Endothelial cell of umbilical vein (primary cell): ENCODE results near the gene DAPK2. TPM values are rescaled to one million over a fixed set of nuclear protein-coding genes. Genes with fewer than 3 reads are reported as not detected.

Source experiments
- BruUV-seq: library from RNA; stranded (reverse); fragments of 400-500 nt; replicated peaks from 2 replicates; lab custom pipeline; 2021; lab: Mats Ljungman, UMichigan
- CTCF ChIA-PET: fragments of 300-600, 350-600 bp; sonication (Branson Sonifier 250); formaldehyde crosslinking; loops from one replicate; lab custom pipeline; 2021; ENCODE audit warnings: antibody characterized with exemption, inconsistent platforms; lab: Charles Lee
- POLR2A ChIA-PET: fragments of 300-600, 350-600 bp; sonication (Branson Sonifier 250); formaldehyde crosslinking; loops from one replicate; lab custom pipeline; 2021; ENCODE audit warnings: antibody characterized with exemption, inconsistent platforms; lab: Charles Lee
- DNase-seq: peaks from one replicate; pipeline ENCODE4 v3.0.0-alpha.2; 2011; ENCODE audit warnings: low read depth, low spot score
- FAIRE-seq: peaks from 2 replicates; lab custom pipeline; 2011; peaks lifted over from hg19 to GRCh38; lab: Jason Lieb, UNC
- H2AFZ ChIP-seq: 2 replicates; pipeline ENCODE4 v1.6.0; 2012; ENCODE audit warnings: low read depth, low read length, control low read depth, inconsistent platforms
- H3K27ac ChIP-seq: 2 replicates; pipeline ENCODE4 v1.5.1; 2011; ENCODE audit warnings: low read depth, mild to moderate bottlenecking, control low read depth, low read length, moderate library complexity; ENCODE audit not compliant: insufficient read depth
- H3K27me3 ChIP-seq, 2 experiments: 2 replicates each; pipeline versions ENCODE4 v1.6.0 to v1.6.1; 2011; ENCODE audit warnings: low read length in 2 of 2, mixed read lengths in 1 of 2; ENCODE audit not compliant: control insufficient read depth in 2 of 2, insufficient read depth in 2 of 2
- H3K36me3 ChIP-seq, 2 experiments: 2 replicates in 1 of 2; 3 replicates in 1 of 2; pipeline ENCODE4 v1.5.1; 2011; ENCODE audit warnings: low read length in 2 of 2, mild to moderate bottlenecking in 1 of 2, moderate library complexity in 1 of 2; ENCODE audit not compliant: control insufficient read depth in 2 of 2, insufficient read depth in 2 of 2; ENCODE audit errors: extremely low read depth in 1 of 2
- H3K4me1 ChIP-seq: 3 replicates; pipeline ENCODE4 v1.5.1; 2011; ENCODE audit warnings: mild to moderate bottlenecking, low read length; ENCODE audit not compliant: control insufficient read depth, insufficient read depth; ENCODE audit errors: extremely low read depth
- H3K4me2 ChIP-seq: 2 replicates; pipeline ENCODE4 v1.6.1; 2011; ENCODE audit warnings: low read length, control low read depth, mixed read lengths; ENCODE audit not compliant: insufficient read depth
- H3K4me3 ChIP-seq, 3 experiments: fragments of 200-600 bp in 1 of 3; sonication (generic), shearing (Covaris generic) in 1 of 3; replicated peaks in 1 of 3; 2 replicates each; pipeline ENCODE4 v1.5.1; 2011 to 2016; ENCODE audit warnings: control low read depth in 3 of 3, low read length in 3 of 3, mild to moderate bottlenecking in 2 of 3, inconsistent platforms in 1 of 3, low read depth in 1 of 3, moderate library complexity in 1 of 3; ENCODE audit not compliant: insufficient read depth in 1 of 3
- H3K79me2 ChIP-seq: 2 replicates; pipeline ENCODE4 v1.6.0; 2012; ENCODE audit warnings: low read length, inconsistent platforms; ENCODE audit not compliant: control insufficient read depth, insufficient read depth
- H3K9ac ChIP-seq: replicated peaks from 2 replicates; pipeline ENCODE3; 2011; ENCODE audit warnings: low read length, control low read depth; ENCODE audit not compliant: insufficient read depth; ENCODE audit errors: extremely low read depth
- H3K9me1 ChIP-seq: replicated peaks from 3 replicates; pipeline ENCODE4 v1.6.0; 2011; ENCODE audit warnings: mild to moderate bottlenecking, low read length; ENCODE audit not compliant: control insufficient read depth, insufficient read depth; ENCODE audit errors: extremely low read depth
- H3K9me3 ChIP-seq: replicated peaks from 2 replicates; pipeline ENCODE4 v1.5.1; 2012; ENCODE audit warnings: low read length, inconsistent platforms; ENCODE audit not compliant: control insufficient read depth, insufficient read depth
- H4K20me1 ChIP-seq: replicated peaks from 2 replicates; pipeline ENCODE3; 2011; ENCODE audit warnings: mild to moderate bottlenecking, low read length; ENCODE audit not compliant: control insufficient read depth, insufficient read depth; ENCODE audit errors: extremely low read depth
- EZH2 ChIP-seq: IDR thresholded peaks from 2 replicates; pipeline ENCODE4 v1.6.1; 2012; ENCODE audit warnings: borderline replicate concordance, low read depth, mild to moderate bottlenecking, moderate library complexity, low read length, inconsistent platforms; ENCODE audit not compliant: severe bottlenecking
- FOS ChIP-seq: IDR thresholded peaks from 2 replicates; pipeline ENCODE4 v1.6.1; 2011; ENCODE audit warnings: mild to moderate bottlenecking, low read length, moderate library complexity, borderline replicate concordance; ENCODE audit not compliant: insufficient read depth
- GATA2 ChIP-seq: IDR thresholded peaks from 2 replicates; pipeline ENCODE4 v1.7.0; 2011; ENCODE audit warnings: low read depth, mild to moderate bottlenecking, moderate library complexity, mixed read lengths, low read length; ENCODE audit not compliant: insufficient read length, insufficient read depth
- JUN ChIP-seq: IDR thresholded peaks from 2 replicates; pipeline ENCODE4 v1.6.1; 2011; ENCODE audit warnings: borderline replicate concordance, low read depth; ENCODE audit not compliant: insufficient read length, insufficient read depth
- MYC ChIP-seq: IDR thresholded peaks from one replicate; pipeline ENCODE4 v1.6.1; 2011; ENCODE audit warnings: mild to moderate bottlenecking, low read depth, low read length
- POLR2A ChIP-seq: IDR thresholded peaks from 2 replicates; pipeline ENCODE4 v1.6.1; 2012; ENCODE audit warnings: low read depth, mild to moderate bottlenecking, control low read depth, low read length
- POLR2AphosphoS5 ChIP-seq: IDR thresholded peaks from 2 replicates; pipeline ENCODE4 v1.6.1; 2012; ENCODE audit warnings: low read depth, mild to moderate bottlenecking, control low read depth, low read length, moderate library complexity; ENCODE audit not compliant: insufficient read depth
- dilution Hi-C: fragments of 300-500 bp; cut with MboI; formaldehyde crosslinking; loops from one replicate; pipeline ENCODE4 v1.15.0; 2019; ENCODE audit warnings: low sequenced_read_pairs; ENCODE audit not compliant: extremely low pct_ligation_motif_present
- intact Hi-C: fragments of 100-400 bp; cut with micrococcal nuclease; formaldehyde crosslinking; loops from one replicate; pipeline ENCODE4 v1.10.0; 2022
- polyA plus RNA-seq, 4 experiments: library from polyadenylated mRNA; depleted of rRNA in 3 of 4; stranded (reverse) in 3 of 4; unstranded in 1 of 4; fragments of >200 nt; gene quantifications; 2 replicates each; pipeline versions ENCODE4 v1.2.1 to v1.2.3, GENCODE V29; 2011 to 2012; ENCODE audit warnings: missing spikeins in 1 of 4
- total RNA-seq: library from RNA; stranded (reverse); gene quantifications from 2 replicates; pipeline ENCODE4 v1.2.3, GENCODE V29; 2021
- TF ChIP-seq, protein P1 (sequence below): IDR thresholded peaks from 2 replicates; pipeline ENCODE4 v1.6.1; 2011; ENCODE audit not compliant: insufficient read depth, insufficient read length
- TF ChIP-seq, protein P2 (sequence below), 2 donors: IDR thresholded peaks; 1 replicate in 1 of 2; 2 replicates in 1 of 2; pipeline ENCODE4 v1.5.1; 2011; ENCODE audit warnings: low read length in 2 of 2, mild to moderate bottlenecking in 2 of 2, moderate library complexity in 2 of 2, control low read depth in 1 of 2, inconsistent platforms in 1 of 2, low read depth in 1 of 2; ENCODE audit not compliant: insufficient read depth in 1 of 2; ENCODE audit errors: extremely low read depth in 1 of 2

DAPK2 gene
- total and polyA plus RNA-seq, 2 donors (not counting 3 experiments of a cell fraction or from before 2014, with no cell fraction given) = 2.8 to 6.7 TPM

DNA sequence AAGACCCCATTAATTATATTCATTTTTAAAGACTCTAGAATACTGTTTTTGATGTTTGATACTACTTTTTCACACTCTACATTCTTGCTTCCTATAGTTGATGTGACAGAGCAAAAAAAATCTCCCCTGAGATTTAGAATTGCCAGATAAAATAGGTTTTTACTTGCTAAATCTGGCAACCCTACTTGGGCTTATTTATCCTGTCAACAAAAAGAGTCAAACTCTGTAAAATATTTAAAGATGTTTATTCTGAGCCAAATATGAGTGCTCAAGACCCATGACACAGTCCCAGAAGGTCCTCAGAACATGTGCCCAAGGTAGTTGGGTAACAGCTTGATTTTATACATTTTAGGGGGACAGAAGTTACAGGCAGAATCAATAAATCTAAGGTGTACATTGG is 72.3 kb downstream of the DAPK2 start:
- Histone ChIP-seq H3K4me3 (no peak overlapping the region), H3K27me3 (peaks cover 0 to 2% of the 10 kb centered on the region in 2 experiments), H3K27ac (no peak overlapping the region), H3K79me2 (no peaks in the 10 kb centered on the region), H3K4me1 (peaks cover 5% of the 10 kb centered on the region), H3K9ac (no peak overlapping the region), H3K4me2 (no peak overlapping the region), H3K36me3 (no peaks in the 10 kb centered on the region), H3K9me1 (no peaks in the 10 kb centered on the region), H3K9me3 (no peaks in the 10 kb centered on the region), H4K20me1 (no peaks in the 10 kb centered on the region), H2AFZ (no peak overlapping the region)
- ChIA-PET CTCF (no interaction called here), POLR2A (no interaction called here)
- TF ChIP-seq, protein P1, sequence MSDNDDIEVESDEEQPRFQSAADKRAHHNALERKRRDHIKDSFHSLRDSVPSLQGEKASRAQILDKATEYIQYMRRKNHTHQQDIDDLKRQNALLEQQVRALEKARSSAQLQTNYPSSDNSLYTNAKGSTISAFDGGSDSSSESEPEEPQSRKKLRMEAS = no peak
- no peak for TF ChIP-seq POLR2AphosphoS5
- TF ChIP-seq GATA2 = no peak
- TF ChIP-seq FOS = no peak
- no peak for TF ChIP-seq JUN
- no peak for TF ChIP-seq POLR2A
- TF ChIP-seq EZH2 = no peak
- no peak for TF ChIP-seq MYC
- TF ChIP-seq, protein P2, sequence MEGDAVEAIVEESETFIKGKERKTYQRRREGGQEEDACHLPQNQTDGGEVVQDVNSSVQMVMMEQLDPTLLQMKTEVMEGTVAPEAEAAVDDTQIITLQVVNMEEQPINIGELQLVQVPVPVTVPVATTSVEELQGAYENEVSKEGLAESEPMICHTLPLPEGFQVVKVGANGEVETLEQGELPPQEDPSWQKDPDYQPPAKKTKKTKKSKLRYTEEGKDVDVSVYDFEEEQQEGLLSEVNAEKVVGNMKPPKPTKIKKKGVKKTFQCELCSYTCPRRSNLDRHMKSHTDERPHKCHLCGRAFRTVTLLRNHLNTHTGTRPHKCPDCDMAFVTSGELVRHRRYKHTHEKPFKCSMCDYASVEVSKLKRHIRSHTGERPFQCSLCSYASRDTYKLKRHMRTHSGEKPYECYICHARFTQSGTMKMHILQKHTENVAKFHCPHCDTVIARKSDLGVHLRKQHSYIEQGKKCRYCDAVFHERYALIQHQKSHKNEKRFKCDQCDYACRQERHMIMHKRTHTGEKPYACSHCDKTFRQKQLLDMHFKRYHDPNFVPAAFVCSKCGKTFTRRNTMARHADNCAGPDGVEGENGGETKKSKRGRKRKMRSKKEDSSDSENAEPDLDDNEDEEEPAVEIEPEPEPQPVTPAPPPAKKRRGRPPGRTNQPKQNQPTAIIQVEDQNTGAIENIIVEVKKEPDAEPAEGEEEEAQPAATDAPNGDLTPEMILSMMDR (IDR thresholded peaks at IDR 0.05; ENCODE audit: extremely low read depth in 1 of 2, insufficient read depth in 1 of 2, low read depth in 1 of 2, low read length in 2 of 2) = no peak
- FAIRE-seq (no peak), DNase-seq (no peak)
- BruUV-seq = no TSS peak
- dilution Hi-C loops (no loop called here), intact Hi-C loops (no loop called here)
